NB4 (cell line): ENCODE measurements around the gene PIK3R1.

Experiments
- DNase-seq: peaks from one replicate; pipeline ENCODE4 v3.0.0; 2010; ENCODE audit warnings: low read depth
- H3K4me3 ChIP-seq: one replicate; pipeline ENCODE4 v1.5.1; 2011; ENCODE audit warnings: mild to moderate bottlenecking, low read depth, low read length, moderate library complexity
- CTCF ChIP-seq: IDR thresholded peaks from one replicate; pipeline ENCODE4 v1.5.1; 2012; ENCODE audit warnings: low read depth, low read length
- MAX ChIP-seq: IDR thresholded peaks from 2 replicates; pipeline ENCODE4 v1.6.1; 2011; ENCODE audit warnings: low read depth, low read length
- MYC ChIP-seq: IDR thresholded peaks from 2 replicates; pipeline ENCODE4 v1.6.1; 2011; ENCODE audit warnings: low read depth, low read length
- POLR2A ChIP-seq: IDR thresholded peaks from 2 replicates; pipeline ENCODE4 v1.6.1; 2011; ENCODE audit warnings: mild to moderate bottlenecking; ENCODE audit not compliant: insufficient read length; ENCODE audit errors: extremely low read depth

Gene PIK3R1

GRCh38 chr5:68260467-68260866, 44.9 kb downstream of the PIK3R1 start:
- TF ChIP-seq POLR2A, result no peak
- no peak for TF ChIP-seq MAX
- no peak for DNase-seq
- no peak overlapping the region for H3K4me3 ChIP-seq

DNA sequence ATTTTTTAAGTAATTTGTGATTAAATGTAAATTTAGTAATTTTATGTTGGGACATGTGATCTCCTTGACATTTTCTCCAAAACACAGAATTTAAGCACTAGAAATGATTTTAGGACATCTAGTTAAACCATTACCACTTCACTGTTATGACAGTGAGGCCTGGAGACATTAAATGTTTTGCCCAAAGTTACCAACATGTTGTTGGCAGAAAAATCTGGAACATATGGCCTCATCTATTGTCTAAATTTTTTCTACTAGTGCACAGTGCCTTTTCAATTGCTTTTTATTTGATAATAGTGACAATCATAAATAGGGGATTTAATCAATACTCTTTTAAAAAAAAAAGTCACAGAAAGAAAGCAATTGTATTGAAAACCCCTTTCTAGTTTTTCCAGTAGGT, 45.6 kb downstream of the PIK3R1 start:
- TF ChIP-seq MAX, result no peak
- no peak for TF ChIP-seq MYC
- no peak for TF ChIP-seq CTCF
- TF ChIP-seq POLR2A, result no peak
- no peak for DNase-seq
- no peak overlapping the region for H3K4me3 ChIP-seq

GRCh38 chr5:68261569-68262065, 46.1 kb downstream of the PIK3R1 start:
- no peak for DNase-seq
- no peak for TF ChIP-seq MAX
- no peak for TF ChIP-seq POLR2A
- TF ChIP-seq CTCF, result no peak
- TF ChIP-seq MYC, result no peak
- H3K4me3 ChIP-seq, result no peak overlapping the region

DNA sequence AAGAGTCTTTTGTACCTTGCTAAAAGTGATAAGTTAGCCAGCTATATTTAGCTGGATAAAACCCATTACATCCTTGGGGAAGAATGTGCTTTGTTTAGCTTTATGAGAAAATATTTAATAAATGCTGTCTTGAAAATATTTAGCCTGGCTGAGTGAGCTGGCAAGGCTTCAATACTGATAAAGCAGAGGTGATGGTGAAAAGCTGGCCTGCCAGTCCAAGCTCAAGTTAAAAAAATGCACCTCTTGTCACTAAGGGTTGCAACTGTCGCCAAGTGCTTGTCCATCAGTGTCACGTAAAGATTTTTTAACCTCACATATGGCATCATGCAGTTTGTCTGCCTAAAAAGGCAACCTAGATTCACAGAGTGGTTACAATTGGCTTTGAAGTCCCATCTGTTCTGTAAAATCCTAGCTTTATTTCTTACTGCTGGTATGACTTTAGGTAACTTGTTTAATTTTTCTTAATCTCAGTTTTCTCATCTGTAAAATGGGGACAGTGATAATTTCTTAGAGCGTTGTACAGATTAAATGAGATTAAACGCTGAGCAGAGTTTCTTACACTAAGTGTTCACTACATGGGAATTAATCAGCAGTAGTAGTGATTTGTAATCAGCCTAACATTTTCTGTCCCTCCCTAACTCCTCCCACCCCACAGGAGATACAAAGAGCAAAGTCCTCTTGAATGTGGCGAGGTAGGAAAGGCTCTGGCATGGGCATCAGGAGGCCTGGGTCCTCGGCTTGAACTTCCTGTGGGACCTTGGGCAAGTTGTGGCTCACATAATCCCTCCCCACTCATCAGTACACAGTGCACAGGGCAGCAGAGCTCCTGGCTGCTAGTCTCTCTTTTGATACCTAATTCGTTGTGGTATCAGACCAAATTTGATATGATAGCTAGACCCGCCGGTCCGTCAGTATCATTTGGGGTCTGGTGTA, 48.7 kb downstream of the PIK3R1 start:
- DNase-seq, result no peak
- no peak overlapping the region for H3K4me3 ChIP-seq
- TF ChIP-seq POLR2A, result no peak
- no peak for TF ChIP-seq MAX
- TF ChIP-seq MYC, result no peak
- no peak for TF ChIP-seq CTCF

GRCh38 chr5:68265347-68265746, 49.8 kb downstream of the PIK3R1 start:
- TF ChIP-seq POLR2A (no peak), MAX (no peak), MYC (no peak), CTCF (no peak)
- H3K4me3 ChIP-seq, result no peak overlapping the region
- DNase-seq, result no peak

- no peak overlapping the region for H3K4me3 ChIP-seq
These were observed 50.4 kb downstream of the PIK3R1 start for GRCh38 chr5:68265822-68266395.

More at GRCh38 chr5:68265822-68266395, 50.4 kb downstream of the PIK3R1 start:
- no peak for DNase-seq
- TF ChIP-seq POLR2A (no peak), CTCF (no peak), MYC (no peak), MAX (no peak)
